ENCODE measurements around the gene ZNFX1.

ZNFX1 gene

DNA sequence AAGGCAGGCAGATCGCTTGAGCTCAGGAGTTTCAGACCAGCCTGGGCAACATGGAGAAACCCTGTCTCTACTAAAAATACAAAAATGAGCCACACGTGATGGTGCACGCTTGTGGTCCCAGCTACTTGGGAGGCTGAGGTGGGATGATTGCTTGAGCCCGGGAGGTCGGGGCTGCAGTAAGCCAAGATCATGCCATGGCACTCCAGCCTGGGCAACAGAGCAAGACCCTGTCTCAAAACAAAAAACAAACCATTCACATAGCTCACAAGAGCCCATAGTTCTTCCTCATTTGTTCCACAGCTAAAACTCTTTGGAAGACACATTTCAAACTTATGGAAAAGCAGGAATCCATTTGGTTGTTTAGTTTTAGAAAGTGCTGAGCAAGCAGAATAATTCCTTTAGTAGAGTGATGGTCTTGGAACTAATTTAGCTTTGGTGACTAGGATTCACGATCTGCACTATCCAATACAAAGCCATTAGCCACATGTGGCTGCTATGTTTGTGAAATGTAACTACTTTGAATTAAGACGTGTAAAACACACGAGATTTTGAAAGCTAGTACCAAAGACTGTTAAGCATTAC is 4.1 kb downstream of the ZNFX1 start:
- TF ChIP-seq, protein P1, sequence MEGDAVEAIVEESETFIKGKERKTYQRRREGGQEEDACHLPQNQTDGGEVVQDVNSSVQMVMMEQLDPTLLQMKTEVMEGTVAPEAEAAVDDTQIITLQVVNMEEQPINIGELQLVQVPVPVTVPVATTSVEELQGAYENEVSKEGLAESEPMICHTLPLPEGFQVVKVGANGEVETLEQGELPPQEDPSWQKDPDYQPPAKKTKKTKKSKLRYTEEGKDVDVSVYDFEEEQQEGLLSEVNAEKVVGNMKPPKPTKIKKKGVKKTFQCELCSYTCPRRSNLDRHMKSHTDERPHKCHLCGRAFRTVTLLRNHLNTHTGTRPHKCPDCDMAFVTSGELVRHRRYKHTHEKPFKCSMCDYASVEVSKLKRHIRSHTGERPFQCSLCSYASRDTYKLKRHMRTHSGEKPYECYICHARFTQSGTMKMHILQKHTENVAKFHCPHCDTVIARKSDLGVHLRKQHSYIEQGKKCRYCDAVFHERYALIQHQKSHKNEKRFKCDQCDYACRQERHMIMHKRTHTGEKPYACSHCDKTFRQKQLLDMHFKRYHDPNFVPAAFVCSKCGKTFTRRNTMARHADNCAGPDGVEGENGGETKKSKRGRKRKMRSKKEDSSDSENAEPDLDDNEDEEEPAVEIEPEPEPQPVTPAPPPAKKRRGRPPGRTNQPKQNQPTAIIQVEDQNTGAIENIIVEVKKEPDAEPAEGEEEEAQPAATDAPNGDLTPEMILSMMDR (IDR thresholded peaks at IDR 0.05), result no peak

DNA sequence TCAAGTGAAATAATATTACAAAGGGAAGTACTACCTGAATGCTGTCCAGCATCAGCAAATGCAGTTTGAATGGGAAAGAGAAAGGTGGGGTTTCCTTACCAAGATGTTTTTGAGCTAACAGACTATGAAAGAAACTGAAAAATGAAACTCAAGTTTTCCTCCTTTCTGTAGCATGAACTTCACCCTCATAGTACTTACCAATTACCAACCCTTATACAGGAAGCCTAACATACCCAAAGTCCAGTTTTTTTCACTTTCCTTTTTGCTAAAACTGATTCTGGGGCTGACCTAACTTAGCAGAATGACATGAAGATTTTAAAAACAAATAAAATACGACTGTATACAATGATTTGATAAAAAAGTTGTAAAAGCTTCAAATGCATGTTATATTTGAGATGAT is 5.2 kb downstream of the ZNFX1 start:
- TF ChIP-seq, protein P1 (IDR thresholded peaks at IDR 0.05), result no peak

DNA sequence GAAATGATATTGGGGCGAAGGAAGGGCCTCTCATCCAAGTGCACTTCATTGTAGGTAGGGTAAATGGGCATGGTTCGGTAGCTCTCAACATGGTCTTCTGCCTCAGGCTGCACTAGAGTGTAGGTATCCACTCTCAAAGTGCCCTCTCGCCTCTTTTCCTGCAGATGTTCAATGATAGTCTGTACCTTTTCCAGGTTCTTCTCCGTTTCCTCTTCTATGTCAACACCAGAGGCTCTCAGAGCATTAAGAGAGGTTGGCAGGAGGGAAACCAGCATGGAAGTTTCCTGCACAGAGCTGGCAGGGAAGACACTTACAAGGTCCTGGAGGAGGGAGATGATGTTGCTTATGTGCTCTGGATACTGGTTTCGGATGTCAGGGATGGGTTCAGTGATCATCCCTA is 7.1 kb downstream of the ZNFX1 start:
- TF ChIP-seq, protein P1 (IDR thresholded peaks at IDR 0.05), result no peak

DNA sequence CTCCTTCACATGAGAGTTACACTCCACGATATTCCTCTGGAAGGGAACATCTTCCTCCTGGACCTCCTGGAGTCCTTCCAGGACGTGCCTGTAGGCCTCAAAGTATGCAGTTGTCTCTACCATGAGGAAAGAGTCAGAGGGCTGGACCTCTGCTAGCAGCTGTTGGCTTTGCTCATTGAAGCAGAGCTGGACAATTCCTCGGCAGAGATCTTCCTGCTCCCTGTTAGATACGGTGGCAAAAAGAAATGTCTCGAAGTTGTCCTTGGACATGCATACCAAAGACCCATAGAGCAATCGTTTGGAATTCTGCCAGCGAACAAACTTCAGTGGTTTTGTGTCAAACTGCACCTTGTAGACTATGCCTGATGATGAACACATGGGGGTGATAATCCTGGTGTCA is 7.7 kb downstream of the ZNFX1 start:
- TF ChIP-seq, protein P1 (IDR thresholded peaks at IDR 0.05), result no peak

DNA sequence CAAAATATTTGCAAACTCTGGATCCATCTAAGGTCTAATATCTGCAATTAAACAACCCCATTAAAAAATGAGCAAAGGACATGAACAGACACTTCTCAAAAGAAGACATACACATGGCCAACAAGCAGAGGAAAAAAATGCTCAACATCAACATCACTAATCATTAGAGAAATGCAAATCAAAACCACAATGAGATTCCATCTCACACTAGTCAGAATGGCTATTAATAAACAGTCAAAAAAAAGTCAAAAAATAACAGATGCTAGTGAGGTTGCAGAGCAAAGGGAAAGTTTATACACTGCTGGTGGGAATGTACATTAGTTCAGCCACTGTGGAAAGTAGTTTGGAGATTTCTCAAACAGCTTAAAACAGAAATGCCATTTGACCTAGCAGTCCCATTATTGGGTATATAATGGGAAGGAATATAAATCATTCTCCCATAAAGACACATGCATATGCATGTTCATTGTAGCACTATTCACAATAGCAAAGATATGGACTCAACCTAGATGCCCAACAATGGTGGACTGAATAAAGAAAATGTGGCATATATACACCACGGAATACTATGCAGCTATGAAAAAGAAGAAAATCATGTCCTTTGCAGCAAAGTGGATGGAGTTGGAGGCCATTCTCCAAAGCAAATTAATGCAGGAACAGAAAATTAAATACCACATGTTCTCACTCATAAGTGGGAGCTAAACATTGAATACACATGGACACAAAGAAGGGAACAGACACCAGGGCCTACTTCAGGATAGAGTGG is 9.1 kb downstream of the ZNFX1 start:
- TF ChIP-seq, protein P1 (IDR thresholded peaks at IDR 0.05), result no peak

DNA sequence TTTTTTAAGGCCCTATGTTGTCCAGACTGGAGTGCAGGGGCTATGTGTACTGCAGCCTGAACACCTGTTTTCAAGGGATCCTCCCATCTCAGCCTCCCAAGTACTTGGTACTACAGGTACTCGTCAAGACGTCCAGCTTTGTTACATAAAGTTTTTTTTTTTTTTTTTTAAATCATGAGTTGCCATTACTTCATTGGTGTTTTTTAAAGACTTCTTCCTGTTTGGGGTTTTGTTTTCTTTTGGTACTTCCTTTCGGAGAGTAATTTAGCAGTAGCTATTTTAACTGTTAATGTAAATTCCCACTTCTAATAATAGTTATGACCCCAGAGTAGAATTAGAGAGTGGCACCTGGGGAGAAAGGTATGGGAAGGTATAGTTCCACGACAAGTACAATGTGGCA is 10.5 kb downstream of the ZNFX1 start:
- TF ChIP-seq, protein P1 (IDR thresholded peaks at IDR 0.05), result no peak

DNA sequence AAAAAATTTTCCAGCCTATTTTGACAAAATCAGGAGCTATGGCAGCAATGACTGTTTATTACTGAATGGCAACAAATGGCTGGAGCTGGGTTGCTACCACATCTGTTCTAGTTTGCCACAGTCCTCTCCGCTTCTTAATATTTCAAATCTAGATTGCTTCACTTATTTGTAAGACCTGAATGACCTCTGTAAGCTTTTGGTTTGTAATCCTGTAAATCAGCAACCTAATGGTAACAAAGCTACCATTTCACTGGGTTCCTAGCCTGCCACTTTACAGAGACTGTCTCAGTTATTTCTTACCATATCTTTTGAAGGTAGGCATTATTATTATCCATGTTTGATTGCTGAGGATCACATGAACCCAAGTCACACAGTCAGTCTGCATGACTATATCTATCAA is 15.4 kb downstream of the ZNFX1 start:
- TF ChIP-seq, protein P1 (IDR thresholded peaks at IDR 0.05), result no peak
